ENCODE results near the gene FAM120C. TPM values are rescaled to one million over a fixed set of nuclear protein-coding genes. Genes with fewer than 3 reads are reported as not detected.

Gene FAM120C
- total RNA-seq, 4 donors from 2014 or later: 4.7 to 12.8 (median 10.9) TPM

GRCh38 chrX:54067766-54068165, 115.3 kb downstream of the FAM120C start:
- H3K36me3 ChIP-seq: no peaks in the 10 kb centered on the region
- no peaks in the 10 kb centered on the region for H3K27me3 ChIP-seq
- ATAC-seq (no peak), DNase-seq (no peak)
- TF ChIP-seq CTCF (IDR thresholded peaks at IDR 0.05 in 4 of 5, conservative IDR thresholded peaks at IDR 0.05 in 1 of 5): no peak
- in situ Hi-C loops (cut with MboI; ENCODE audit: low sequenced_read_pairs in 4 of 4): no loop called here
- intact Hi-C loops (cut with DNase I; ENCODE audit: low total_unique reads): no loop called here
- no peak overlapping the region for H3K27ac ChIP-seq
- H3K4me1 ChIP-seq: no peaks in the 10 kb centered on the region
- H3K4me3 ChIP-seq: no peak overlapping the region
- no peaks in the 10 kb centered on the region for H3K9me3 ChIP-seq

- Histone ChIP-seq H3K36me3 (no peaks in the 10 kb centered on the region), H3K4me1 (no peaks in the 10 kb centered on the region), H3K27me3 (no peaks in the 10 kb centered on the region), H3K4me3 (no peak overlapping the region), H3K9me3 (no peaks in the 10 kb centered on the region), H3K27ac (no peak overlapping the region)
- intact Hi-C loops (cut with DNase I; ENCODE audit: low total_unique reads) (no loop called here), in situ Hi-C loops (cut with MboI; ENCODE audit: low sequenced_read_pairs in 4 of 4) (no loop called here)
- TF ChIP-seq CTCF (IDR thresholded peaks at IDR 0.05 in 4 of 5, conservative IDR thresholded peaks at IDR 0.05 in 1 of 5) (no peak), POLR2A (IDR thresholded peaks at IDR 0.05) (no peak)
- DNase-seq: no peak
- ATAC-seq: no peak
Measured at GRCh38 chrX:54066841-54067240, 116.2 kb downstream of the FAM120C start.

- in situ Hi-C loops (cut with MboI; ENCODE audit: low sequenced_read_pairs in 4 of 4): no loop called here
- no peaks in the 10 kb centered on the region for H3K36me3 ChIP-seq
- H3K4me3 ChIP-seq: no peak overlapping the region
- intact Hi-C loops (cut with DNase I; ENCODE audit: low total_unique reads): no loop called here
- TF ChIP-seq POLR2A (IDR thresholded peaks at IDR 0.05) (no peak), CTCF (IDR thresholded peaks at IDR 0.05 in 4 of 5, conservative IDR thresholded peaks at IDR 0.05 in 1 of 5) (no peak)
- no peaks in the 10 kb centered on the region for H3K27me3 ChIP-seq
- H3K9me3 ChIP-seq: no peaks in the 10 kb centered on the region
- ATAC-seq (no peak), DNase-seq (no peak)
- no peak overlapping the region for H3K27ac ChIP-seq
- no peaks in the 10 kb centered on the region for H3K4me1 ChIP-seq
Measured at GRCh38 chrX:54064564-54064963, 118.5 kb downstream of the FAM120C start.

GRCh38 chrX:54063361-54063760, 119.7 kb downstream of the FAM120C start:
- Histone ChIP-seq H3K4me3 (no peak overlapping the region), H3K36me3 (no peaks in the 10 kb centered on the region), H3K27ac (no peak overlapping the region), H3K4me1 (no peaks in the 10 kb centered on the region), H3K27me3 (no peaks in the 10 kb centered on the region), H3K9me3 (no peaks in the 10 kb centered on the region)
- ATAC-seq (no peak), DNase-seq (no peak)
- in situ Hi-C loops (cut with MboI; ENCODE audit: low sequenced_read_pairs in 4 of 4): no loop called here
- intact Hi-C loops (cut with DNase I; ENCODE audit: low total_unique reads): no loop called here
- TF ChIP-seq POLR2A (IDR thresholded peaks at IDR 0.05): no peak
- TF ChIP-seq CTCF (IDR thresholded peaks at IDR 0.05 in 4 of 5, conservative IDR thresholded peaks at IDR 0.05 in 1 of 5): no peak

- ATAC-seq (no peak), DNase-seq (no peak)
- in situ Hi-C loops (cut with MboI; ENCODE audit: low sequenced_read_pairs in 4 of 4) (loop anchor here in 3 of 4 donors (10.0 to 25.0 kb wide), 2 partner anchors 125 to 488 kb away; partner anchors contain the start of gene GNL3L (in 2 of the 3)), intact Hi-C loops (cut with DNase I; ENCODE audit: low total_unique reads) (loop anchor here (10.0 kb wide), 1 partner anchor 585 kb away; no protein-coding TSS in a partner anchor)
- Histone ChIP-seq H3K27ac (no peak overlapping the region), H3K4me3 (no peak overlapping the region), H3K4me1 (no peaks in the 10 kb centered on the region), H3K36me3 (no peaks in the 10 kb centered on the region), H3K27me3 (no peaks in the 10 kb centered on the region), H3K9me3 (no peaks in the 10 kb centered on the region)
- TF ChIP-seq POLR2A (IDR thresholded peaks at IDR 0.05) (no peak), CTCF (IDR thresholded peaks at IDR 0.05 in 4 of 5, conservative IDR thresholded peaks at IDR 0.05 in 1 of 5) (no peak)
Measured at GRCh38 chrX:54049801-54050200, 133.3 kb downstream of the FAM120C start.
